GM18520 (cell line): ENCODE measurements around the gene ZNF766.
"Not testable (repeated sequence)": the region's sequence is repeated elsewhere in the genome, so short reads cannot be mapped to it uniquely, and the experiment has no call there.

ENCODE experiments used
- ATAC-seq: cut with Tn5 transposase; IDR thresholded peaks from one replicate; pipeline ENCODE4 v1.9.1; 2021; ENCODE audit not compliant: unreplicated experiment

Gene ZNF766

GRCh38 chr19:52274191-52274590 is 4.8 kb downstream of the ZNF766 start:
- no peak for ATAC-seq

- ATAC-seq: no peak
Measured at GRCh38 chr19:52275988-52276387, 6.6 kb downstream of the ZNF766 start.

DNA sequence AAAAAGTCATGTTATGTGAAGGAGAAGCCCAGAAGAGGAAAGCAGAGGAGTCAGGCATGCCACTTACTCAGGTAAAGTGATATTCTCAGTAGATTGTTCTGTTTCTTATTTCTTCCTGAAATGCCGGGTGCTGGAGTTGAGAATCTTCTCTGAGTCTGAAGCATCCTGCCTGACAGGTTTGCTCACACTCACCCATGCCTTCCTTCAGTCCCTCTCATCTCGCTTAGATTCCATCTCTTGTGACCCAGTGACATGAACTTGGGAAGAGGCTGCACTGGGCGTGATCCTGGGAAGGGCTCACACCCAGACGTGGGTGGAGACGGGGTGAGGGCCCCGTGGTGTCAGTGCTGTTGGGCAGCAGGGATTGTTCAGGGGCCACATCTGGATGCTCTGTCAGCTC is 8.1 kb downstream of the ZNF766 start:
- no peak for ATAC-seq

- no peak for ATAC-seq
Measured at GRCh38 chr19:52286256-52286655, 16.9 kb downstream of the ZNF766 start.

GRCh38 chr19:52291781-52292180 is 22.4 kb downstream of the ZNF766 start:
- ATAC-seq: no peak

GRCh38 chr19:52292946-52293345 is 23.6 kb downstream of the ZNF766 start:
- ATAC-seq: not testable (repeated sequence)

DNA sequence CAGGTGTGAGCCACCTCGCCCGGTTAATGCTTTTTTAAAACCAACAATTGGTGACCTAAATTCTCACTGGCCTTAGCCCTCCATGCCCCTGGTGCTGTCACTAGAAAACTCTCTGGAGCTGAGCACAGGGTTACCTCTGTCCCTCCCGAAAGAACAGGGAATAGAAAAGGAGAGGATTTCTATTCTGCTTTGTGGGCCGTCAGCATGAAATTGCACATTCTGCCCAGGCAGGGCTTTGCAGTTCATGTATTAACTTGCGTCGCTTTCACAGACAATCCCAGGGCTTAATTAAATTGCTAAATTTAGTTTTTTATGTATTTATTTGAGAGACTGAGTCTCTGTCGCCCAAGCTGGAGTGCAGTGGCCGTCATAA is 27.0 kb downstream of the ZNF766 start:
- ATAC-seq: no peak

DNA sequence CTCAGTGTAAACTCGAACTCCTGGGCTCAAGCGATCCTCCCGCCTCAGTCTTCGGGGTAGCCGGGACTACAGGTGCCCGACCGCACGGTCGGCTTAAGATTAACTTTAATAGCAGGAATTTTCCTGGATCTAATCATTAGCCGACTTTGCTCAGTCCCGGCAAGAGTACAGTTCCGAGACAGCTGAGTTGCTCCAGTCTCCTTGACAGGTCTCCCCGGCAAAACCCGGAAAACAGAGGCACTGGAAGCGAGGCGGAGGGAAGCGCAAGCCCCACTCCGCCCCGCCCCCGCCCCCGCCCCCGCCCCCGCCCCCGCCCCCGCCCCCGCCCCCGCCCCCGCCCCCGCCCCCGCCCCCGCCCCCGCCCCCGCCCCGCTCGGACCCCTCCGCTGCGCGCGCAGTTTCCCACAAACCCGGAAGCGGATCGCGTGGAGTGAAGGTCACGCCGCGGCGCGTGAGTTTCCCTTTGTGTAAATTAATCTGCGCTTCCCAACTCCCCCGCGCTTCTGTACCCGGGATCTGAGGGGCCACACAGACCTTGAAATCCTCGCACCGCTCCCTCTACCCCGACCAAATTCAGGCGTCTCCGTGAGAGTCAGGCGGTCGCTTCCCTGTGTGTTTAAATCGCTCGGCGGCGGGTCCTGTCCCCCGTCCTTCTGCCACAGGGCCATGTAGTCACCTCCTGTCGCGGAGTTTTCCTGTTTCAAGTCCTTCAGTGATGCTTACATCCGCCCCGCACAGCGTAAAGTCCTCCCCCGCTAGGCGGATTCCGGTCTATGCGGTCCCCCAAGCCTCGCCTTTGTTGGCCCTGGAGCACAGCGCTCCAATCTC is 27.6 kb downstream of the ZNF766 start, which contains the start of gene ZNF480:
TSS of gene ZNF480 (plus strand) at position 397 of the 828 bp plus-strand sequence. CDS start 3,244 bp downstream, outside the sequence.
- no peak for ATAC-seq

- no peak for ATAC-seq
Measured at GRCh38 chr19:52297601-52298364, 28.4 kb downstream of the ZNF766 start.

DNA sequence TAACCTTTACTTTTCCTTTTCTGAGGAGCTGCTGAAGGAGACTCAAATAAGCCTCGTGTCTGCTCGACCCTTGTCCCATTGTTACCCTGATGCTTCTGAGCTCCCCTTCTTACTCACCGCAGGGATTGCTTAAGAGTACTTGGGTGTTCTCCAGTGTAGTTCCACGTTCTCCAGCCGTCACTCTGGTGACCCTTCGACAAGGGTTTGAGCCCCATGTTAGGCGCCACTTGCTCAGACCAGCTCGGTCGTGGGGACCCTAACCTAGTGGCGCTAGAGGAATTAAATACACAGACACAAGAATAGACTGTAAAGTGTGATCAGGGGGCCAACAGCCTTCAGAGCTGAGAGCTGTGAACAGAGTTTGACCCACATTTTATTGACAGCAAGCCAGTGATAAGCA is 37.9 kb downstream of the ZNF766 start:
- no peak for ATAC-seq

GRCh38 chr19:52322429-52322828 is 53.0 kb downstream of the ZNF766 start:
- ATAC-seq: no peak

DNA sequence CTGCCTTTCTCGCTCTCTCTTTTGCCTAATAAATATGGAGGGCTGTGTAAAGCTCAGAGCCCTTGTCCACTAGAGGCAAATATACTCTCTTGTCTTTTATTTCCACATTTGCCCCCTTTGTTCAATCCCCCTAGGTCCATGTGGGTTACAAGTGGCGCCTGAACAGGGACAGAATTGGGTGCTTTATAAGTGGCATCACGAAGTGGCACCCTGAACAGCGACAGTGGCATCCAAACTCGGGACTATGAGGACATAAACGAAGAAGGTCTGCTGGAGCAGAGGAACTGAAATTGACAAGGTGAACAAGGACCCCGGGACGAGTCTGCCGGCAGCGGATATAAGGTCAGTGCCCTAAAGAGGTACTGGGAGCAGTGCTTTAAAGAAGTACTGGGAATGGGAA is 62.4 kb downstream of the ZNF766 start:
- no peak for ATAC-seq

DNA sequence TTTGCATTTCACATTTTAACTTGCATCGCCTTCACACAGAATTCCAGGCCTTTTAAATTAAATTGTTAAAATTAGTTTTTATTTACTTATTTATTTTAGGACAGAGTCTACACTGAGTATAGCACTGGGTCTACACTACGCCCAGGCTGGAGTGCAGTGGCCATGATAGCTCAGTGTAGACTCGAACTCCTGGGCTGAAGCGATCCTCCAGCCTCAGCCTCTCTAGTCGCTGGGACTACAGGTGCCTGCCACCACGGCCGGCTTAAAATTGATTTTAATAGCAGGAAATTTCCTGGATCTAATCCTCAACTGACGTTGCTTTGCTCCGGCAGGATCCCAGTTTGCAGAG is 66.4 kb downstream of the ZNF766 start:
- no peak for ATAC-seq

DNA sequence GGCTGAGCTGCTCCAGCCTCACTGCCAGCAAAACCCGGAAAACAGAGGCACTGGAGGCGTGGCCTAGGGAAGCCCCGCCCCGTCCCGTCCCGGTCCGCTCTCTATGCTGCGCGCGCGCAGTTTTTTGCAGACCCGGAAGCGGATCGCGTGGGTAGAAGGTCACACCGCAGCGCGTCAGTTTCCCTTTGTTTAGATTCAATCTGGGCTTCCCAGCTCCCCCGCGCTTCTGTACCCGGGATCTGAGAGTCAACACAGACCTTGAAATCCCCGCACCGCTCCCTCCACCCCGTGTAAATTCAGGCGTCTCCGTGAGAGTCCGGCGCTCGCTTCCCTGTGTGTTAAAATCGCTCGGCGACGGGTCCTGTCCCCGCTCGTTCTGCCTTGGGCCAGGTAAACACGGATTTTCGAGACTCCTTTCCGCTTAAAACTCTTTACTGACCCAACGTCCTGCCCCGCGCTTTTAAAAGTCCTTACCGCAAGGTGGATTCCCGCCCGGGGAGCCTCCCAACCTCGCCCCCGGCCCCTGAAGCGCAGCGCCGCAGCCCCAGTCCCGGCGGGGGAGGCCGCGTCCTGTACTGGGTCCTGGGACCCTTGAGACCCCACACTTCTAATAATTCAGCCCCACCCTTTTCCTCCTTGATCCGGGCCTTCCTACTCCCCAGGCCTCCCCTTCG is 66.9 kb downstream of the ZNF766 start, which contains the start of gene ZNF610:
TSS of gene ZNF610 (plus strand) at position 127 of the 674 bp plus-strand sequence. CDS start 12,930 bp downstream, outside the sequence.
- no peak for ATAC-seq

DNA sequence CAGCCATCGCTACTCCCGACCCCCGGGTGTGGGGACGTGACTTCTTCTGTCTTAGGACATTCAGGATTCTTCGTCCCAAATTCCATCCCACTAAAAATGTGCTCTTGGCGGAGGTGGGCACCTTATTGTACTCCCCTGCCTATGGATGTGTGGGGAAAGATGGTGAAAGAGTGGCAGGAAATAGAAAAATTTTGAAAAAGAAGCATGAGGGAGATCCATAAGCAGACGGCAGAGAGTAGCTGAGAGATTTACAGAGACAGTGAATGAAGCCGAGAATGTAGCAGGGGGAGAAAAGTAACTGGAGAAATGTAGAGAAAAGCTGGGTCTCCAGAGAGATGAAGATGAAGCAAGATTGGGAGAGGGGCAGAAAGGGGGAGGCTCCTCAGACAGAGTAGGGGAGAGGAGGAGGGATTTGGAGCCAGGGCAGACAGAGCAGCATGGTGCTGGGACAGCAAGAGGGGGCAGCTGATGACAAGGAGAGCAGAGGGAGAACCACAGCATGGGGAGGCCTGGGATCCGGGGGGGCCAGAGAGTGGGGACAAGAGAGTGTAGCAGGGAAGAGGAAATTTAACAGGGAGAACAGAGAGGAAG is 67.5 kb downstream of the ZNF766 start:
- no peak for ATAC-seq

DNA sequence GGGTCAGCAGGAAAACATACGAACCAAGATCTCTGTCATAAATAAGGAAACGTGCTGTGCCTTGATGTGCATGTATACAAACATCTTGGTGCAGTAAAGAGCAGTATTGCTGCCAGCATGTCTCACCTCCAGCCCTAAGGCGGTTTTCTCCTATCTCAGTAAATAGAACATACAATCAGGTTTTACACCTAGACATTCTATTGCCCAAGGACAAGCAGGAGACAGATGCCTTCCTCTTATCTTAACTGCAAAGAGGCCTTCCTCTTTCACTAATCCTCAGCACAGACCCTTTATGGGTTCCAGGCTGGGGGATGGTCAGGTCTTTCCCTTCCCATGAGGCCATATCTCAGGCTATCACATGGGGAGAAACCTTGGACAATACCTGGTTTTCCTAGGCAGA is 69.6 kb downstream of the ZNF766 start:
- not testable (repeated sequence) for ATAC-seq

DNA sequence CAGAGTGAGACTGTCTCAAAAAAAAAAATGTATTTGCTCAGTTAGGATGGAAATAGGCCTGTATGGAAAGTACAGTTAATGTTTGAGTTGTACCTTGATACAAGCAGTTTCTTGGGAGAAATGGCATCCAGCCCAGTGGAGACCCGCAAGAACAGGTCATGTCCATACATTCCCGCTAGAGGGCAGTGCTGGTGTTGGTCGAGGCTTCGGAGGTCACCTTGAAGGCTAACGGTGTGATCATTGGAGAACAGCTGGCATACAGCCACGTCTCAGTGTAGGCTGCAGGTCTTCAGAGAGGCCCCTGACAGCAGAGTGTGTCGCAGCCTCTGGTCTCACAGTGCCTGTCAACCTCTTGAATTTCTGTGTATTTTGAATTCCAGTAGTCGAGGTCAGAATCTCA is 74.2 kb downstream of the ZNF766 start:
- ATAC-seq: no peak

- ATAC-seq: no peak
Measured at GRCh38 chr19:52345162-52345561, 75.8 kb downstream of the ZNF766 start.
